ENCODE data around the gene ALX3.

ALX3 gene

GRCh38 chr1:110092991-110093390 lies 22.5 kb upstream of the ALX3 start:
- TF ChIP-seq TAF1 (IDR thresholded peaks at IDR 0.05; ENCODE audit: borderline replicate concordance, insufficient read depth, low read length) (no peak), REST (IDR thresholded peaks at IDR 0.05; ENCODE audit: insufficient read depth in 1 of 2, low read depth in 2 of 2, low read length in 2 of 2) (no peak), FOXP2 (optimal IDR thresholded peaks at IDR 0.05; ENCODE audit: borderline replicate concordance, extremely low read depth, extremely low read length, insufficient read depth) (no peak), SIN3A (IDR thresholded peaks at IDR 0.05; ENCODE audit: borderline replicate concordance, insufficient read depth, low read length) (no peak), POLR2AphosphoS5 (IDR thresholded peaks at IDR 0.05; ENCODE audit: low read depth, low read length) (no peak)

- TF ChIP-seq REST (IDR thresholded peaks at IDR 0.05; ENCODE audit: insufficient read depth in 1 of 2, low read depth in 2 of 2, low read length in 2 of 2) (no peak), FOXP2 (optimal IDR thresholded peaks at IDR 0.05; ENCODE audit: borderline replicate concordance, extremely low read depth, extremely low read length, insufficient read depth) (no peak), TAF1 (IDR thresholded peaks at IDR 0.05; ENCODE audit: borderline replicate concordance, insufficient read depth, low read length) (no peak), SIN3A (IDR thresholded peaks at IDR 0.05; ENCODE audit: borderline replicate concordance, insufficient read depth, low read length) (no peak), POLR2AphosphoS5 (IDR thresholded peaks at IDR 0.05; ENCODE audit: low read depth, low read length) (no peak)
Observed at GRCh38 chr1:110091791-110092190, 21.3 kb upstream of the ALX3 start.

GRCh38 chr1:110091381-110091780 lies 20.9 kb upstream of the ALX3 start:
- TF ChIP-seq TAF1 (IDR thresholded peaks at IDR 0.05; ENCODE audit: borderline replicate concordance, insufficient read depth, low read length), result no peak
- no peak for TF ChIP-seq REST (IDR thresholded peaks at IDR 0.05; ENCODE audit: insufficient read depth in 1 of 2, low read depth in 2 of 2, low read length in 2 of 2)
- TF ChIP-seq FOXP2 (optimal IDR thresholded peaks at IDR 0.05; ENCODE audit: borderline replicate concordance, extremely low read depth, extremely low read length, insufficient read depth), result no peak
- no peak for TF ChIP-seq POLR2AphosphoS5 (IDR thresholded peaks at IDR 0.05; ENCODE audit: low read depth, low read length)
- no peak for TF ChIP-seq SIN3A (IDR thresholded peaks at IDR 0.05; ENCODE audit: borderline replicate concordance, insufficient read depth, low read length)

- TF ChIP-seq FOXP2 (optimal IDR thresholded peaks at IDR 0.05; ENCODE audit: borderline replicate concordance, extremely low read depth, extremely low read length, insufficient read depth) (peak; percentile 39), REST (IDR thresholded peaks at IDR 0.05; ENCODE audit: insufficient read depth in 1 of 2, low read depth in 2 of 2, low read length in 2 of 2) (no peak)
Observed at GRCh38 chr1:110089561-110090275, 19.2 kb upstream of the ALX3 start.

Measured in PFSK-1 (cell line).